Liver (tissue), 9 donors: ENCODE measurements around the gene DDR1. TPM values are rescaled to one million over a fixed set of nuclear protein-coding genes. Genes with fewer than 3 reads are reported as not detected.

ENCODE experiments used
- DNase-seq: peaks from one replicate; pipeline ENCODE4 v3.0.0-alpha.2; 2017; ENCODE audit warnings: low spot score
- H3K27ac ChIP-seq, 2 donors: one replicate each; pipeline ENCODE4 v1.7.0; 2013; ENCODE audit warnings: inconsistent platforms in 2 of 2, low read length in 2 of 2, control low read depth in 1 of 2, low read depth in 1 of 2, mild to moderate bottlenecking in 1 of 2
- H3K27me3 ChIP-seq, 4 donors: one replicate each; pipeline versions ENCODE4 v1.6.1 to v1.7.0; 2013; ENCODE audit warnings: low read length in 3 of 4, inconsistent platforms in 1 of 4, mild to moderate bottlenecking in 1 of 4, moderate library complexity in 1 of 4; ENCODE audit not compliant: control insufficient read depth in 4 of 4, insufficient read depth in 4 of 4
- H3K36me3 ChIP-seq, 4 donors: one replicate each; pipeline versions ENCODE4 v1.6.1 to v1.7.0; 2013; ENCODE audit warnings: low read length in 3 of 4, mild to moderate bottlenecking in 3 of 4, low read depth in 1 of 4, moderate library complexity in 1 of 4; ENCODE audit not compliant: control insufficient read depth in 4 of 4, insufficient read depth in 3 of 4
- H3K4me1 ChIP-seq, 4 donors: one replicate each; pipeline versions ENCODE4 v1.6.1 to v1.7.0; 2013; ENCODE audit warnings: low read length in 3 of 4, mild to moderate bottlenecking in 3 of 4, moderate library complexity in 1 of 4; ENCODE audit not compliant: control insufficient read depth in 4 of 4, insufficient read depth in 4 of 4
- H3K4me3 ChIP-seq, 3 donors: one replicate each; pipeline versions ENCODE4 v1.6.1 to v1.7.0; 2013; ENCODE audit warnings: low read length in 3 of 3, control low read depth in 1 of 3, low read depth in 1 of 3, mild to moderate bottlenecking in 1 of 3
- H3K9ac ChIP-seq, 2 donors: one replicate each; pipeline ENCODE4 v1.7.0; 2013; ENCODE audit warnings: low read length in 2 of 2, mild to moderate bottlenecking in 2 of 2, moderate library complexity in 2 of 2, control low read depth in 1 of 2, low read depth in 1 of 2
- H3K9me3 ChIP-seq, 4 donors: one replicate each; pipeline versions ENCODE4 v1.6.1 to v1.7.0; 2013; ENCODE audit warnings: low read length in 3 of 4; ENCODE audit not compliant: control insufficient read depth in 4 of 4
- ATF3 ChIP-seq: IDR thresholded peaks from 2 replicates; pipeline ENCODE4 v1.6.1; 2016; ENCODE audit warnings: antibody characterized with exemption
- CTCF ChIP-seq: fragments of 150-350 bp; IDR thresholded peaks from 2 replicates; pipeline ENCODE4 v1.5.1; 2017; ENCODE audit warnings: improper control_type of control experiment, low read depth, low read length; ENCODE audit not compliant: missing input control
- EGR1 ChIP-seq, 2 donors: IDR thresholded peaks; 2 replicates each; pipeline ENCODE4 v1.6.1; 2016 to 2018; ENCODE audit warnings: antibody characterized with exemption in 2 of 2, low read depth in 2 of 2
- FOXA1 ChIP-seq: IDR thresholded peaks from 2 replicates; pipeline ENCODE4 v1.6.1; 2016; ENCODE audit warnings: antibody characterized with exemption
- FOXA2 ChIP-seq: IDR thresholded peaks from 2 replicates; pipeline ENCODE4 v1.6.1; 2016; ENCODE audit warnings: antibody characterized with exemption
- GABPA ChIP-seq, 2 donors: IDR thresholded peaks in 1 of 2; conservative IDR thresholded peaks in 1 of 2; 2 replicates each; pipeline ENCODE4 v1.6.1; 2016; ENCODE audit warnings: antibody characterized with exemption in 2 of 2, mild to moderate bottlenecking in 1 of 2, moderate library complexity in 1 of 2
- HNF4A ChIP-seq, 2 donors: conservative IDR thresholded peaks; 2 replicates each; pipeline ENCODE4 v1.6.1; 2016; ENCODE audit warnings: antibody characterized with exemption in 2 of 2, mild to moderate bottlenecking in 2 of 2
- HNF4G ChIP-seq: IDR thresholded peaks from 2 replicates; pipeline ENCODE4 v1.6.1; 2016; ENCODE audit warnings: antibody characterized with exemption
- JUND ChIP-seq, 2 donors: IDR thresholded peaks; 2 replicates each; pipeline ENCODE4 v1.6.1; 2016; ENCODE audit warnings: antibody characterized with exemption in 2 of 2
- MAX ChIP-seq: IDR thresholded peaks from 2 replicates; pipeline ENCODE4 v1.6.1; 2016; ENCODE audit warnings: antibody characterized with exemption
- NR2F2 ChIP-seq: IDR thresholded peaks from 2 replicates; pipeline ENCODE4 v1.6.1; 2016; ENCODE audit warnings: antibody characterized with exemption
- RAD21 ChIP-seq, 2 donors: IDR thresholded peaks; 2 replicates each; pipeline ENCODE4 v1.6.1; 2016; ENCODE audit warnings: antibody characterized with exemption in 2 of 2, mild to moderate bottlenecking in 2 of 2
- REST ChIP-seq: IDR thresholded peaks from 2 replicates; pipeline ENCODE4 v1.6.1; 2016; ENCODE audit warnings: antibody characterized with exemption, mild to moderate bottlenecking
- RXRA ChIP-seq, 2 donors: IDR thresholded peaks; 2 replicates each; pipeline ENCODE4 v1.6.1; 2017 to 2018; ENCODE audit warnings: antibody characterized with exemption in 2 of 2, mild to moderate bottlenecking in 1 of 2
- SP1 ChIP-seq: IDR thresholded peaks from 2 replicates; pipeline ENCODE4 v1.6.1; 2018; ENCODE audit warnings: antibody characterized with exemption, mild to moderate bottlenecking
- TAF1 ChIP-seq: conservative IDR thresholded peaks from 2 replicates; pipeline ENCODE4 v1.6.1; 2016; ENCODE audit warnings: antibody characterized with exemption, mild to moderate bottlenecking
- YY1 ChIP-seq: IDR thresholded peaks from 2 replicates; pipeline ENCODE4 v1.6.1; 2016; ENCODE audit warnings: antibody characterized with exemption, mild to moderate bottlenecking
- ZBTB33 ChIP-seq: IDR thresholded peaks from 2 replicates; pipeline ENCODE4 v1.6.1; 2016; ENCODE audit warnings: antibody characterized with exemption
- WGBS: extraction: QIAGEN DNeasy Blood & Tissue Kit; methylation state at CpG from one replicate; pipeline ENCODE4 v1.1.7; 2013; 5-methylcytosine and 5-hydroxymethylcytosine counted together
- polyA plus RNA-seq, 2 donors: library from polyadenylated mRNA; stranded (reverse) in 1 of 2; unstranded in 1 of 2; fragments of 200-250 nt in 1 of 2; fragments of >200 nt in 1 of 2; fragmentation: Nextera tagmentation in 1 of 2; extraction: Ambion mirVana in 1 of 2; gene quantifications; one replicate each; pipeline versions ENCODE4 v1.2.1 to v1.2.3, GENCODE V29; 2013 to 2015
- total RNA-seq, 2 donors: library from RNA; depleted of rRNA; stranded (reverse); fragments of >200 nt; gene quantifications; one replicate each; pipeline ENCODE4 v1.2.3, GENCODE V29; 2014
- donor health status: healthy.
- donor health status: healthy.
- donor health status: healthy.
- donor health status: healthy.
- donor health status: healthy.

The DDR1 gene
- total and polyA plus RNA-seq, 4 donors = 1.2 to 5.3 (median 4.4) TPM

- TF ChIP-seq CTCF (no peak), REST (no peak)
- Histone ChIP-seq H3K4me1 (peaks cover 0 to 31% (median 23%) of the 10 kb centered on the region in 4 donors), H3K27me3 (no peaks in the 10 kb centered on the region), H3K27ac (no peak overlapping the region), H3K9ac (no peak overlapping the region), H3K9me3 (no peaks in the 10 kb centered on the region), H3K36me3 (peaks cover 9 to 47% (median 27%) of the 10 kb centered on the region in 4 donors), H3K4me3 (no peak overlapping the region)
- no peak for DNase-seq
- 90% methylated on average over 8 of the region's 8 CpGs for WGBS
Observed at GRCh38 chr6:30917487-30917886, 33.2 kb downstream of the DDR1 start.

- H3K27ac ChIP-seq = no peak overlapping the region
- H3K36me3 ChIP-seq = peaks cover 13 to 58% (median 34%) of the 10 kb centered on the region in 4 donors
- no peak overlapping the region for H3K9ac ChIP-seq
- DNase-seq = no peak
- no peaks in the 10 kb centered on the region for H3K27me3 ChIP-seq
- H3K4me1 ChIP-seq = peaks cover 0 to 19% (median 13%) of the 10 kb centered on the region in 4 donors
- H3K4me3 ChIP-seq = no peak overlapping the region
- 89% methylated on average over 8 of the region's 8 CpGs for WGBS
- H3K9me3 ChIP-seq = no peaks in the 10 kb centered on the region
- no peak for TF ChIP-seq NR2F2
- no peak for TF ChIP-seq REST
- TF ChIP-seq RAD21 (IDR thresholded peaks at IDR 0.05) = no peak
- no peak for TF ChIP-seq FOXA1
- no peak for TF ChIP-seq HNF4A (conservative IDR thresholded peaks at IDR 0.05)
- no peak for TF ChIP-seq RXRA (IDR thresholded peaks at IDR 0.05)
- TF ChIP-seq GABPA (IDR thresholded peaks at IDR 0.05 in 1 of 2, conservative IDR thresholded peaks at IDR 0.05 in 1 of 2) = no peak
- no peak for TF ChIP-seq TAF1
- no peak for TF ChIP-seq ZBTB33
- TF ChIP-seq CTCF = no peak
- TF ChIP-seq MAX = no peak
- TF ChIP-seq YY1 = no peak
- no peak for TF ChIP-seq ATF3
- TF ChIP-seq HNF4G = no peak
- TF ChIP-seq EGR1 (IDR thresholded peaks at IDR 0.05; ENCODE audit: low read depth in 2 of 2) = no peak
- TF ChIP-seq FOXA2 = no peak
- no peak for TF ChIP-seq SP1
- no peak for TF ChIP-seq JUND (IDR thresholded peaks at IDR 0.05)
Observed at GRCh38 chr6:30918670-30919069, 34.4 kb downstream of the DDR1 start.
